A549 (cell line): ENCODE measurements around the gene BANF2. TPM values are rescaled to one million over a fixed set of nuclear protein-coding genes. Genes with fewer than 3 reads are reported as not detected.

Source experiments
- ATAC-seq, 2 experiments: fragments of 200-7000 bp in 1 of 2; fragments of >200 bp in 1 of 2; cut with Nextera tagmentation in 1 of 2; cut with Tn5 transposase in 1 of 2; 3 replicates each; pipeline versions ENCODE4 v1.8.0 to v1.9.1; 2018 to 2020; ENCODE audit warnings: mild to moderate bottlenecking in 1 of 2, moderate library complexity in 1 of 2
- CTCF ChIA-PET: fragments of 300-600 bp; sonication (Branson Sonifier 250); formaldehyde crosslinking; extraction: SDS; loops from one replicate; lab custom pipeline; 2021; ENCODE audit warnings: antibody characterized with exemption, inconsistent platforms; lab: Yijun Ruan, JAX
- POLR2A ChIA-PET: fragments of 350-600 bp; formaldehyde crosslinking; extraction: SDS; loops from one replicate; lab custom pipeline; 2021; ENCODE audit warnings: antibody characterized with exemption, inconsistent platforms; lab: Yijun Ruan, JAX
- DNase-seq, 2 experiments: peaks; one replicate each; pipeline versions ENCODE4 v3.0.0 to v3.0.0-alpha.2; 2011 to 2016; ENCODE audit warnings: low read depth in 1 of 2, low spot score in 1 of 2
- FAIRE-seq: peaks from 2 replicates; lab custom pipeline; 2011; peaks lifted over from hg19 to GRCh38; lab: Jason Lieb, UNC
- H3K27ac ChIP-seq, 2 experiments: fragments of >200 bp; sonication (Bioruptor Twin); formaldehyde crosslinking; 3 replicates each; pipeline ENCODE4 v1.5.1; 2016 to 2017
- H3K4me1 ChIP-seq: fragments of >200 bp; sonication (Bioruptor Twin); formaldehyde crosslinking; 3 replicates; pipeline ENCODE4 v1.6.1; 2016
- H3K4me2 ChIP-seq: fragments of >200 bp; sonication (Bioruptor Twin); formaldehyde crosslinking; 3 replicates; pipeline ENCODE4 v1.6.1; 2016
- H3K4me3 ChIP-seq: fragments of >200 bp; sonication (Bioruptor Twin); formaldehyde crosslinking; 3 replicates; pipeline ENCODE4 v1.5.1; 2016
- H3K9me3 ChIP-seq: fragments of >200 bp; sonication (Bioruptor Twin); formaldehyde crosslinking; 3 replicates; pipeline ENCODE4 v1.6.1; 2016
- ATOH8 ChIP-seq: fragments of 250-450 bp; sonication (Bioruptor Pico); IDR thresholded peaks from 2 replicates; pipeline ENCODE4 v1.5.0; 2020; ENCODE audit warnings: low read depth, mild to moderate bottlenecking, moderate library complexity
- BCL3 ChIP-seq: fragments of >200 bp; sonication (Bioruptor Twin); formaldehyde crosslinking; IDR thresholded peaks from 3 replicates; pipeline ENCODE4 v1.6.1; 2016
- CBX8 ChIP-seq: fragments of 200-600 bp; sonication (generic); IDR thresholded peaks from 2 replicates; pipeline ENCODE4 v1.6.1; 2016
- EHF ChIP-seq: fragments of 250-450 bp; sonication (Bioruptor Pico); IDR thresholded peaks from 2 replicates; pipeline ENCODE4 v1.5.0; 2020; ENCODE audit warnings: mild to moderate bottlenecking
- FOSL2 ChIP-seq, 2 experiments: fragments of 450-650 bp in 1 of 2; fragments of >200 bp in 1 of 2; sonication (Bioruptor Twin) in 1 of 2; formaldehyde crosslinking; IDR thresholded peaks; 2 replicates each; pipeline versions ENCODE4 v1.5.0 to v1.6.1; 2016 to 2020; ENCODE audit warnings: mild to moderate bottlenecking in 1 of 2, moderate library complexity in 1 of 2
- FOXS1 ChIP-seq: fragments of 250-450 bp; sonication (Bioruptor Pico); IDR thresholded peaks from 2 replicates; pipeline ENCODE4 v1.5.0; 2020; ENCODE audit warnings: mild to moderate bottlenecking, moderate library complexity
- HDAC2 ChIP-seq: fragments of 200-600 bp; sonication (generic); IDR thresholded peaks from 2 replicates; pipeline ENCODE4 v1.6.1; 2016
- HOXB13 ChIP-seq: fragments of 250-450 bp; sonication (Bioruptor Pico); IDR thresholded peaks from 2 replicates; pipeline ENCODE4 v1.5.0; 2020; ENCODE audit warnings: low read depth, mild to moderate bottlenecking, moderate library complexity
- HOXB5 ChIP-seq: fragments of 250-450 bp; sonication (Bioruptor Pico); IDR thresholded peaks from 2 replicates; pipeline ENCODE4 v1.5.0; 2020; ENCODE audit warnings: mild to moderate bottlenecking, moderate library complexity
- JUNB ChIP-seq: fragments of >200 bp; sonication (Bioruptor Twin); formaldehyde crosslinking; IDR thresholded peaks from 2 replicates; pipeline ENCODE4 v1.6.1; 2016
- KDM1A ChIP-seq: fragments of 200-600 bp; sonication (generic); IDR thresholded peaks from 2 replicates; pipeline ENCODE4 v1.6.1; 2016; ENCODE audit warnings: low read depth, mild to moderate bottlenecking
- PBX3 ChIP-seq: IDR thresholded peaks from 2 replicates; pipeline ENCODE4 v1.6.1; 2012
- PHF8 ChIP-seq: fragments of 200-600 bp; sonication (generic); IDR thresholded peaks from 2 replicates; pipeline ENCODE4 v1.6.1; 2016; ENCODE audit warnings: low read depth, mild to moderate bottlenecking, antibody characterized with exemption, moderate library complexity, borderline replicate concordance
- SREBF2 ChIP-seq: fragments of 450-650 bp; IDR thresholded peaks from 2 replicates; pipeline ENCODE4 v1.6.1; 2014; ENCODE audit warnings: mild to moderate bottlenecking, moderate library complexity
- TFCP2L1 ChIP-seq: fragments of 250-450 bp; sonication (Bioruptor Pico); IDR thresholded peaks from 2 replicates; pipeline ENCODE4 v1.5.0; 2021; ENCODE audit warnings: mild to moderate bottlenecking
- ZFP36 ChIP-seq: fragments of 450-650 bp; IDR thresholded peaks from 2 replicates; pipeline ENCODE4 v1.6.1; 2014; ENCODE audit warnings: borderline replicate concordance; ENCODE audit not compliant: partially characterized antibody
- WGBS: methylation state at CpG from one replicate; pipeline ENCODE4 v1.1.6; 2017; ENCODE audit errors: missing lambda C conversion rate; 5-methylcytosine and 5-hydroxymethylcytosine counted together
- polyA plus RNA-seq, 4 experiments: library from polyadenylated mRNA; depleted of rRNA in 3 of 4; stranded (reverse); fragments of >200 nt; fragmentation: RNase III in 1 of 4; extraction: RNeasy Plus Mini Kit Qiagen cat#74134 plus additional on column Dnase treatment in 1 of 4; gene quantifications; 2 replicates in 3 of 4; 3 replicates in 1 of 4; pipeline ENCODE4 v1.2.3, GENCODE V29; 2011 to 2017
- TF ChIP-seq, protein P1 (sequence below): IDR thresholded peaks from 2 replicates; pipeline ENCODE4 v1.6.1; 2012; ENCODE audit warnings: low read depth, borderline replicate concordance
- TF ChIP-seq, protein P2 (sequence below): fragments of 200-600 bp; sonication (generic); IDR thresholded peaks from 2 replicates; pipeline ENCODE4 v1.6.1; 2016; ENCODE audit warnings: antibody characterized with exemption, mild to moderate bottlenecking, moderate library complexity

Gene BANF2
- polyA plus RNA-seq, 2 of the 4 experiments (the other 2 are of a cell fraction): not detected

DNA sequence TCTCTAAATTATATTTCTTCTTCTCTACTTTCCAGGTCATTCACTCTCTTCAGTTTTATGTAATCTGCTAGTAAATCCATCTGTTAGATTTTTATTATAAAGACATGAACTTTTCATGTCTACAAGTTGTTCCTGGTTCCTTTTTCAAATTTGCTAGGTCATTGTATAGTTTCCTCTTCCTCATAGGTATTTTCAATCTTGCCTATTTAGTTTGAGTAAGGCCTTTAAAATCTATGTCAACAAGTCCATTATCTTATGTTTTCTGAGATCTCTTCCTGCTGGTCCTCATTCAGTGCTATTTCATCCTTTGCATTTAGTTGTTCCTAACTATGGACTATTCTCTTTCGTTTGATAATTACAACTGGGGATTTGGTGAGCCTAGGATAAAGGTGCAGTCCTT lies 28.8 kb upstream of the BANF2 start:
- FAIRE-seq (no peak), DNase-seq (no peak), ATAC-seq (no peak)
- Histone ChIP-seq H3K9me3 (no peaks in the 10 kb centered on the region), H3K4me2 (no peak overlapping the region), H3K4me1 (peaks cover 9% of the 10 kb centered on the region), H3K4me3 (no peak overlapping the region), H3K27ac (no peak overlapping the region)
- TF ChIP-seq ZFP36: no peak
- TF ChIP-seq EHF (CRISPR knock-in tag): no peak
- TF ChIP-seq ATOH8 (CRISPR knock-in tag): no peak
- CTCF ChIA-PET: interaction anchor here (1.1 kb wide), 1 partner anchor 11 kb away, joined by 3 read pairs; the partner anchor contains the start of gene RRBP1
- POLR2A ChIA-PET: no interaction called here
- 93% methylated on average over 1 of the region's 1 CpG for WGBS

DNA sequence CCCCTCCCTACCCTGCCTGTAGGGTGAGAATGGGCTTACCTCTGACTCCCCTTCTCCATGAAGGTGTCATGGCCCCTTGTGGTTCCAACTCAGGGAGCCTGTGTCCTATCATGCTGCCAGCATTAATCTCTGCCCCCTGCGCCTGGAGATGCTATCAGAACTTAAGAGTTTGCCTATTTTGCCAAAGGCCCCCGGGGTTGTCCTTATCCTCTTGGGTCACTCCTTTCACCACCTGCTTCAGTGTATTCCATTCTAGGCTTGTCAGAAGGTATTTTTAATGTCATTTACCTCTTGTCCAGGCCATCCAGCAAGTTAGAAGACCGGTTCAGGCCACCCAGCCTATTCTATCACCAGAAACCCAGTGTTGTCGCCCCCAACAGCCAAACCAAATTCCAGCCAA lies 28.2 kb upstream of the BANF2 start:
- Histone ChIP-seq H3K27ac (no peak overlapping the region), H3K9me3 (no peaks in the 10 kb centered on the region), H3K4me3 (no peak overlapping the region)
- CTCF ChIA-PET: interaction anchor here (0.7 to 1.3 kb wide), 4 partner anchors 10 to 267 kb away, joined by 3 to 5 read pairs (median 4); partner anchors contain the start of gene RRBP1
- DNase-seq: no peak
- no peak; a peak in 1 of 6 replicates for ATAC-seq
- 89% methylated on average over 4 of the region's 4 CpGs for WGBS
- TF ChIP-seq PHF8 (no peak), FOSL2 (IDR thresholded peaks at IDR 0.05) (no peak), FOSL2 (CRISPR knock-in tag; IDR thresholded peaks at IDR 0.05) (no peak), PBX3 (no peak), HOXB13 (CRISPR knock-in tag) (no peak), HOXB5 (CRISPR knock-in tag) (no peak), BCL3 (no peak), JUNB (no peak), KDM1A (no peak), EHF (CRISPR knock-in tag) (no peak), FOXS1 (CRISPR knock-in tag) (no peak), SREBF2 (no peak), CBX8 (no peak), TFCP2L1 (CRISPR knock-in tag) (no peak), HDAC2 (no peak)
- TF ChIP-seq, protein P1, sequence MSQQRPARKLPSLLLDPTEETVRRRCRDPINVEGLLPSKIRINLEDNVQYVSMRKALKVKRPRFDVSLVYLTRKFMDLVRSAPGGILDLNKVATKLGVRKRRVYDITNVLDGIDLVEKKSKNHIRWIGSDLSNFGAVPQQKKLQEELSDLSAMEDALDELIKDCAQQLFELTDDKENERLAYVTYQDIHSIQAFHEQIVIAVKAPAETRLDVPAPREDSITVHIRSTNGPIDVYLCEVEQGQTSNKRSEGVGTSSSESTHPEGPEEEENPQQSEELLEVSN: no peak
- TF ChIP-seq, protein P2, sequence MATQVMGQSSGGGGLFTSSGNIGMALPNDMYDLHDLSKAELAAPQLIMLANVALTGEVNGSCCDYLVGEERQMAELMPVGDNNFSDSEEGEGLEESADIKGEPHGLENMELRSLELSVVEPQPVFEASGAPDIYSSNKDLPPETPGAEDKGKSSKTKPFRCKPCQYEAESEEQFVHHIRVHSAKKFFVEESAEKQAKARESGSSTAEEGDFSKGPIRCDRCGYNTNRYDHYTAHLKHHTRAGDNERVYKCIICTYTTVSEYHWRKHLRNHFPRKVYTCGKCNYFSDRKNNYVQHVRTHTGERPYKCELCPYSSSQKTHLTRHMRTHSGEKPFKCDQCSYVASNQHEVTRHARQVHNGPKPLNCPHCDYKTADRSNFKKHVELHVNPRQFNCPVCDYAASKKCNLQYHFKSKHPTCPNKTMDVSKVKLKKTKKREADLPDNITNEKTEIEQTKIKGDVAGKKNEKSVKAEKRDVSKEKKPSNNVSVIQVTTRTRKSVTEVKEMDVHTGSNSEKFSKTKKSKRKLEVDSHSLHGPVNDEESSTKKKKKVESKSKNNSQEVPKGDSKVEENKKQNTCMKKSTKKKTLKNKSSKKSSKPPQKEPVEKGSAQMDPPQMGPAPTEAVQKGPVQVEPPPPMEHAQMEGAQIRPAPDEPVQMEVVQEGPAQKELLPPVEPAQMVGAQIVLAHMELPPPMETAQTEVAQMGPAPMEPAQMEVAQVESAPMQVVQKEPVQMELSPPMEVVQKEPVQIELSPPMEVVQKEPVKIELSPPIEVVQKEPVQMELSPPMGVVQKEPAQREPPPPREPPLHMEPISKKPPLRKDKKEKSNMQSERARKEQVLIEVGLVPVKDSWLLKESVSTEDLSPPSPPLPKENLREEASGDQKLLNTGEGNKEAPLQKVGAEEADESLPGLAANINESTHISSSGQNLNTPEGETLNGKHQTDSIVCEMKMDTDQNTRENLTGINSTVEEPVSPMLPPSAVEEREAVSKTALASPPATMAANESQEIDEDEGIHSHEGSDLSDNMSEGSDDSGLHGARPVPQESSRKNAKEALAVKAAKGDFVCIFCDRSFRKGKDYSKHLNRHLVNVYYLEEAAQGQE: no peak
- TF ChIP-seq, all 56 proteins: peak for 0
- FAIRE-seq: no peak
- POLR2A ChIA-PET: no interaction called here
- H3K4me2 ChIP-seq: no peak overlapping the region
- H3K4me1 ChIP-seq: peaks cover 9% of the 10 kb centered on the region
